GM19468 (cell line): ENCODE results near the gene KCTD12.
"Not testable (repeated sequence)": the region's sequence is repeated elsewhere in the genome, so short reads cannot be mapped to it uniquely, and the experiment has no call there.

Source experiments
- ATAC-seq: cut with Tn5 transposase; IDR thresholded peaks from one replicate; pipeline ENCODE4 v1.9.1; 2021; ENCODE audit warnings: mild to moderate bottlenecking, moderate library complexity, moderate number of reproducible peaks; ENCODE audit not compliant: unreplicated experiment; ENCODE audit errors: extremely low read depth

Gene KCTD12

GRCh38 chr13:76886292-76887075 is at the start of gene KCTD12:
KCTD12 (minus strand) TSS chr13:76886405; CDS start chr13:76886148, 257 bp downstream.
- ATAC-seq: peak; percentile 70

GRCh38 chr13:76934671-76935070 is 48.5 kb upstream of the KCTD12 start:
- ATAC-seq: no peak

- no peak for ATAC-seq
Observed at GRCh38 chr13:76932076-76932475, 45.9 kb upstream of the KCTD12 start.

- no peak for ATAC-seq
Observed at GRCh38 chr13:76929851-76930374, 43.7 kb upstream of the KCTD12 start.

GRCh38 chr13:76929320-76929719 is 43.1 kb upstream of the KCTD12 start:
- no peak for ATAC-seq

- no peak for ATAC-seq
Observed at GRCh38 chr13:76928456-76928855, 42.3 kb upstream of the KCTD12 start.

- no peak for ATAC-seq
Observed at GRCh38 chr13:76927955-76928354, 41.8 kb upstream of the KCTD12 start.

- ATAC-seq: no peak
Observed at GRCh38 chr13:76925115-76925514, 38.9 kb upstream of the KCTD12 start.

GRCh38 chr13:76921516-76921915 is 35.3 kb upstream of the KCTD12 start:
- no peak for ATAC-seq

- ATAC-seq: not testable (repeated sequence)
Observed at GRCh38 chr13:76917755-76918481, 31.7 kb upstream of the KCTD12 start.

GRCh38 chr13:76917095-76917494 is 30.9 kb upstream of the KCTD12 start:
- ATAC-seq: no peak

- no peak for ATAC-seq
Observed at GRCh38 chr13:76913898-76914297, 27.7 kb upstream of the KCTD12 start.

GRCh38 chr13:76912476-76912875 is 26.3 kb upstream of the KCTD12 start:
- ATAC-seq: no peak

GRCh38 chr13:76904507-76904906 is 18.3 kb upstream of the KCTD12 start:
- no peak for ATAC-seq

- ATAC-seq: peak; percentile 82
Observed at GRCh38 chr13:76903544-76904162, 17.4 kb upstream of the KCTD12 start.

GRCh38 chr13:76899066-76899465 is 12.9 kb upstream of the KCTD12 start:
- not testable (repeated sequence) for ATAC-seq

GRCh38 chr13:76897171-76897570 is 11.0 kb upstream of the KCTD12 start:
- not testable (repeated sequence) for ATAC-seq

- ATAC-seq: no peak
Observed at GRCh38 chr13:76894401-76895110, 8.4 kb upstream of the KCTD12 start.

- no peak for ATAC-seq
Observed at GRCh38 chr13:76892488-76892887, 6.3 kb upstream of the KCTD12 start.

- no peak for ATAC-seq
Observed at GRCh38 chr13:76890021-76890420, 3.8 kb upstream of the KCTD12 start.
